HFFc6 (cell line): ENCODE results near the gene DEPDC7. TPM values are rescaled to one million over a fixed set of nuclear protein-coding genes. Genes with fewer than 3 reads are reported as not detected.
A peak's percentile ranks its signal among the peaks of the same experiment; 100 is the strongest.

Experiments used
- DNase-seq: peaks from one replicate; pipeline ENCODE4 v3.0.0-alpha.2; 2018
- H3K27ac Mint-ChIP-seq: 2 replicates; pipeline ENCODE4 v1.8.0; 2020; ENCODE audit warnings: mild to moderate bottlenecking, mixed read lengths
- H3K27me3 Mint-ChIP-seq: 2 replicates; pipeline ENCODE4 v1.8.0; 2021; ENCODE audit warnings: mild to moderate bottlenecking, moderate library complexity, mixed read lengths; ENCODE audit not compliant: insufficient read depth
- H3K36me3 Mint-ChIP-seq: 2 replicates; pipeline ENCODE4 v1.8.0; 2021; ENCODE audit warnings: low read depth, mixed read lengths
- H3K4me1 Mint-ChIP-seq: 2 replicates; pipeline ENCODE4 v1.8.0; 2020; ENCODE audit warnings: low read depth, mixed read lengths
- H3K4me3 Mint-ChIP-seq: 2 replicates; pipeline ENCODE4 v1.8.0; 2020; ENCODE audit warnings: mild to moderate bottlenecking, moderate library complexity, mixed read lengths
- H3K9me3 Mint-ChIP-seq: 2 replicates; pipeline ENCODE4 v1.8.0; 2020; ENCODE audit warnings: mild to moderate bottlenecking, mixed read lengths
- CTCF ChIP-seq: fragments of 200-600 bp; sonication (generic); IDR thresholded peaks from 2 replicates; pipeline ENCODE4 v1.5.0; 2021; ENCODE audit warnings: antibody characterized with exemption, mild to moderate bottlenecking
- total RNA-seq, 6 experiments: library from RNA; stranded (reverse); fragmentation: NEBNext Ultra II Directional; extraction: Animal tissue kit (Norgen Biotek cat#: 25700); gene quantifications; 2 replicates in 1 of 6; 3 replicates in 5 of 6; pipeline ENCODE4 v1.2.3, GENCODE V29; 2021

Gene DEPDC7
- total RNA-seq, 6 experiments from 2014 or later = 14.5 to 19.1 (median 14.9) TPM

- H3K27me3 Mint-ChIP-seq = peaks cover 2% of the 10 kb centered on the region; the same call in 1 of the 2 replicates
- no peak for DNase-seq
- no peak overlapping the region for H3K27ac Mint-ChIP-seq
- H3K4me3 Mint-ChIP-seq = no peak overlapping the region
- H3K9me3 Mint-ChIP-seq = no peaks in the 10 kb centered on the region
- H3K4me1 Mint-ChIP-seq = peaks cover 39% of the 10 kb centered on the region
- TF ChIP-seq CTCF = no peak
- peaks cover 21% of the 10 kb centered on the region for H3K36me3 Mint-ChIP-seq
These were observed 36.6 kb downstream of the DEPDC7 start for GRCh38 chr11:33052231-33052630.

GRCh38 chr11:33055375-33055774, 39.7 kb downstream of the DEPDC7 start:
- Mint-ChIP-seq H3K36me3 (peaks cover 21% of the 10 kb centered on the region), H3K27ac (no peak overlapping the region), H3K4me3 (no peak overlapping the region), H3K27me3 (peaks cover 2% of the 10 kb centered on the region; the same call in 1 of the 2 replicates), H3K9me3 (no peaks in the 10 kb centered on the region), H3K4me1 (peaks cover 41% of the 10 kb centered on the region)
- no peak for DNase-seq
- TF ChIP-seq CTCF = no peak

GRCh38 chr11:33057284-33057683, 41.6 kb downstream of the DEPDC7 start:
- H3K27me3 Mint-ChIP-seq = peaks cover 3% of the 10 kb centered on the region
- no peak overlapping the region for H3K4me3 Mint-ChIP-seq
- no peak for DNase-seq
- no peaks in the 10 kb centered on the region for H3K9me3 Mint-ChIP-seq
- H3K36me3 Mint-ChIP-seq = peaks cover 29% of the 10 kb centered on the region
- TF ChIP-seq CTCF = no peak
- H3K27ac Mint-ChIP-seq = 0 out of 2 replicates have a peak overlapping the region, but pooled peaks have one; percentile 2
- H3K4me1 Mint-ChIP-seq = peaks cover 60% of the 10 kb centered on the region

- H3K4me1 Mint-ChIP-seq = peaks cover 77% of the 10 kb centered on the region
- no peak overlapping the region for H3K4me3 Mint-ChIP-seq
- no peak for TF ChIP-seq CTCF
- peaks cover 2% of the 10 kb centered on the region for H3K27me3 Mint-ChIP-seq
- H3K9me3 Mint-ChIP-seq = no peaks in the 10 kb centered on the region
- peak overlapping the region; percentile 15; the same call in 1 of the 2 replicates for H3K27ac Mint-ChIP-seq
- DNase-seq = no peak
- H3K36me3 Mint-ChIP-seq = peaks cover 46% of the 10 kb centered on the region
These were observed 43.8 kb downstream of the DEPDC7 start for GRCh38 chr11:33059331-33060007.

- no peak for DNase-seq
- H3K4me1 Mint-ChIP-seq = peaks cover 73% of the 10 kb centered on the region
- no peak overlapping the region for H3K4me3 Mint-ChIP-seq
- H3K36me3 Mint-ChIP-seq = peaks cover 50% of the 10 kb centered on the region
- H3K27ac Mint-ChIP-seq = peak overlapping the region; percentile 90
- H3K9me3 Mint-ChIP-seq = no peaks in the 10 kb centered on the region
- peaks cover 2% of the 10 kb centered on the region; the same call in 1 of the 2 replicates for H3K27me3 Mint-ChIP-seq
- no peak for TF ChIP-seq CTCF
These were observed 44.6 kb downstream of the DEPDC7 start for GRCh38 chr11:33060271-33060670.
